ENCODE results near the gene TACC3.
"Not testable (repeated sequence)": the region's sequence is repeated elsewhere in the genome, so short reads cannot be mapped to it uniquely, and the experiment has no call there.

Gene TACC3

DNA sequence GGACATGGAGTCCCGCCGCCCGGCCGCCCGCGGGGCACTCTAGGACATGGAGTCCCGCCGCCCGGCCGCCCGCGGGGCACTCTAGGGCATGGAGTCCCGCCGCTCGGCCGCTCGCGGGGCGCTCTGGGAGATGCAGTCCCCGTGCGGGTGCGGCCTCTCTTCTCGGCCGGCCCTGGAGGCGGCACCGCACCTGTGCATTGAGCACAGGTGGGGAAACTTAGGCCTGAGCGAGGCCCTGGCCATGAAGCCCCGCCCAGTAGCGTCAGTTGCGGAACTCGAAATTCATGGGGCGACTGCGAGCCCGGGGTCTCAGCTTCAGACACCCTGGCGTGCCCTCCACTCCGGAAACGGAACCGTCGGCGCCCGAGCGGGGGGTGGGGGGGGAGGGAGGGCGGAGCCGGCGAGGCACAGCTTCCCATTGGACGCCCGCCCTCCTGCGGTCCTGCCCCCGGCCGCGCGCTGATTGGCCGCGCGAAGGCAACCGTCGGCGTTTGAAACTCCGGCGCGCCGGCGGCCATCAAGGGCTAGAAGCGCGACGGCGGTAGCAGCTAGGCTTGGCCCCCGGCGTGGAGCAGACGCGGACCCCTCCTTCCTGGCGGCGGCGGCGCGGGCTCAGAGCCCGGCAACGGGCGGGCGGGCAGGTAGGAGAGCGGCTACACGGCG is at the start of gene TACC3, which contains the start of gene TMEM129:
Gene TACC3, plus strand, starts transcription at position 519 of the 663 bp plus-strand sequence. CDS start 1,901 bp downstream, outside the sequence.
Gene TMEM129, minus strand, starts transcription at position 321 of the 663 bp plus-strand sequence. CDS start 486 bp downstream, outside the sequence.
- DNase-seq, result peak; percentile 98

- DNase-seq, result no peak
These were observed 47.6 kb upstream of the TACC3 start for GRCh38 chr4:1673671-1674070.

GRCh38 chr4:1674682-1675081 is 46.6 kb upstream of the TACC3 start:
- no peak for DNase-seq

- no peak for DNase-seq
These were observed 46.1 kb upstream of the TACC3 start for GRCh38 chr4:1675136-1675801.

DNA sequence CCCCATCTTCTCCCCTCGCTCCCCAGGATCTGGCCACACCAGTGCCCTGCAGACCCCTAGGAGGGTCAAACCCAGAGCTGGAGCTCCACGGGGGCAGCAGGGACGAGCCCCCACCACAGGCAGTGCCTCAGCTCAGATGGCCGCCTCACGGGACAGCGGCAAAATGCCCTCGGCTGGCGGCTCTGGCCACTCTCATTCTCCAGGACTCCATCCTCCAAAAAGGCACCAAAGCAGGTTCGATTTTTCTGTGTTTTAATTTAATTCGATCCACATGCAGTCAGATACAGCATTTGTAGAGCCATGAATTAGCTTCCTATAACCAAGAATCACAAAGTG is 45.6 kb upstream of the TACC3 start:
- no peak for DNase-seq

- no peak for DNase-seq
These were observed 44.5 kb upstream of the TACC3 start for GRCh38 chr4:1676605-1677525.

DNA sequence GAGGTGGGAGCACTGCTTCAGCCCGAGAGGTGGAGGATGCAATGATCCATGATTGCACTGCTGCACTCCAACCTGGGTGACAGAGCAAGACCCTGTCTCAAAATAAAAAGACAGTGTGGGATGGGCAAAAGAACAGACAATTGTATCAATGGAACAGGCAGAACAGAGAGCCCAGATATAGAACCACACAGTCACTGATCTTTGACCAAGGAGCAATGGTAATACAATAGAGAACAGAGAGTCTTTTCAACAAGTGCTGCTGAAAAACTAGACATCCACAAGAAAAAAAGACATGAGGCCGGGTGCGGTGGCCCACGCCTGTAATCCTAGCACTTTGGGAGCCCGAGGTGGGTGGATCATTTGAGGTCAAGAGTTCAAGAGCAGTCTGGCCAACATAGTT is 43.1 kb upstream of the TACC3 start:
- DNase-seq, result no peak

DNA sequence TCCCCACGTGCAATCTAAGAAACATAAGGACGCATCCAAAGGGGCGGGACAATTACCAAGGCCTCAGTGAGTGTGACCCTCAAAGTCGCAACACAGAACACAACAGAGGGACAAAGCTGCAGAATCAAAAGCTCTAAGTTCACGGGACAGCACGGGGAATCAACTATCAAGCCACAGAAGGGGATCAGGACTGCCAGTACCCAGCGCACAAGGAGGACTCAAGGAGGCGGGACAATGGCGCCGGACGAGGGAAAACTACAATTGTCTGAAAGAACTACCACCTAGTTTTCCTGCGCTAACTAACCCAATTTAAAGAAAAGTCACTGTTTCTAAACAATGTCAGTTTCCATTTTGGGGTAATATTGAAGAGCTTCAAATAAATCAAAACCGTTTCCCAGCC is 38.5 kb upstream of the TACC3 start:
- DNase-seq, result no peak

GRCh38 chr4:1683261-1683735 is 38.0 kb upstream of the TACC3 start:
- peak; percentile 55 for DNase-seq

DNA sequence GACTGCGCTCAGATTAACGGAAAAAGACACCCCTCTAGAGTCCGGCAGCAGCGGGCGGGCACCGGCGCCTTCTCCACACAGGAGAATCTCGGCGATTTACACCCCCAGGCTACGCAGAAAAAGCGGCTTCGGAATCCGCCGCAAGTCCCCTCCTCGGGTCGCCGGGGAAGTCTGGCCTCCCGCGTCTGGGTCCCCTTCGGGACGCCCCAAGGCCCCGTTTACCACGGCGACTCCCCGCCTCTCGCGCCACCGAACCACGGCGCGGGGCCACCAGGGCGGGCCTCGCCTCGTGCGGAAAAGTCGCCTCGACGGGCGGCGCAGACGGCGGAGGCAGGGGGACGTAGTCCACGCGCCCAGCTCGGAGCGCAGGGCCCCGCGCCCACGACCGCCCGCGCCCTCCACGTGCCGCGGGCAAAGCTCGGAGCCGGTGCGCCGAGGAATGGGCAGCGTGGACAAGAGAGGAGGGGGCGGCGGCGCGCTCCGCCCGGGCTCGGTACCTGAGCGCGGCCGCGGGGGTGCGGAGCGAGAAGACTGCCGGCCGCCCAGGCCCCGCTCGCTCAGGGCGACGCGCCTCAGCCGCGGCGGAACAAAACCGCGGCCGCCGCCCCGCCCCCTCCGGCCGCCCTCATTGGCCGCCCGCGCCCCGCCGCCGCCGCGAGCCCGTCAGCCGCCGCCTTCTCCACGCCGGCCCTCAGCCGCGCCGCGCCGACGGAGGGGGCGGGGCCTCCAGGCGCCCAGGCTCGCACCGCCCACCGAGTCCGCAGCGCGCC is 37.4 kb upstream of the TACC3 start, which contains the start of gene FAM53A:
Gene FAM53A, minus strand, starts transcription at position 578 of the 770 bp plus-strand sequence. CDS start 15,572 bp downstream, outside the sequence.
- peak; percentile 93 for DNase-seq

- no peak for DNase-seq
These were observed 36.7 kb upstream of the TACC3 start for GRCh38 chr4:1684506-1685234.

GRCh38 chr4:1685235-1686150 is 35.8 kb upstream of the TACC3 start:
- DNase-seq, result no peak

DNA sequence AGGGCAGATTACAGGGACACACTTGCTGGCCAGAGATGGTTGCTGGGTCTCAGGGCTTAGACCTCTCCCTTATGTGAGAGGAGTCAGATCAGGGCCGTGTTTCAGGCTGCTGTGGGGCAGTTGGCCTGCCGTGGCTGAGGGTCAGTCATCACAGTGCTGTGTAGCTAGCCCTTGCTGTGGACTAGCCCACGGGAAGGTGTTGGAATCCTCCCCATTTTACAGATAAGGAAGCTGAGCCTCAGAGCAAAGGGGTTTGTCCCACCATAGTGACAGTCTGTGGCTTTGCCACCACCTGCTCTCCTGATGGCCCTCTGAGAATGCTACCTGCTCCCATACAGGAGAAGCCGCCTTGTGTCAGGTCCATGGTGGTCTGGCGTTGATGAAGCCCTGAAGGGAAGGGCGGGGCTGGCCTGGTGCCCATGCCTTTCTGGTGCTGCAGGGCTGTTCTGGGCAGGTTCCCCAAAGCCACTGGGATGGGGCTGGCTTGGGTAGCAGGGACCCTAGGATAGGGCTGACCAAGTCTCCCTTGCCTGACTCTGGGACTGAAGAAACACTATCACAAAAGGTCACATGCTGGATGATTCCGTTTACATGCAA is 34.8 kb upstream of the TACC3 start:
- DNase-seq, result no peak

GRCh38 chr4:1690698-1691097 is 30.6 kb upstream of the TACC3 start:
- DNase-seq, result no peak

DNA sequence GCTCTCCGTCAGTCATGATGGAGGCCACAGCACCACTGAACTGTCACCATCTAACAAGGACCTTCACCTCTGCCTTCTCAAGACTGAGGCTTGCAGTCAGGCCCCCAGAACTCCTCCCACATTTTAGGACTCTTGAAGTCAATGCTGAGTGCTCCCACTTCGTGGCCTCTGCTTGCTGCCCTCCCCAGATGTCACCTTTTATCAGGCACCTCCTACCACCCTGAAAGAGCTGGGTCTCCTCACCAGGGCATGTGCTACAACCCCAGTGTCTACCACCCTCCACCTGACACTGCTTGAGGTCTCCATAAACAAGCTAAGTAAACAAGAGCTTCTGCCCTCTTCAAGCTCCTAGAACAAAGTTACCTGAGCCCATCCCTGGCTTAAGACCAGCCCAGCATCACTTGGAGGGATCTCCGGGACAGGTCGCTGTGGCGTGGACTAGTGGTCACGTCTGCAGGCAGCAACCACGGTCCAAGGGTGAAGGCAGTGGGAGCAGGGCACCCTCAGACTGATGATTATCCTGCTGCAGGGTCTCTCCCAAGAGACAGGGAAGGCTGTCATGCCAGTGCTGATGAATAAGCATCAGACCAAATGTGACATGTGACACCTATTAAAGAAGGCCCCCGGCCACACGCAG is 29.5 kb upstream of the TACC3 start:
- no peak for DNase-seq

GRCh38 chr4:1693131-1693896 is 28.0 kb upstream of the TACC3 start:
- peak; percentile 86 for DNase-seq

- no peak for DNase-seq
These were observed 25.4 kb upstream of the TACC3 start for GRCh38 chr4:1695913-1696312.

DNA sequence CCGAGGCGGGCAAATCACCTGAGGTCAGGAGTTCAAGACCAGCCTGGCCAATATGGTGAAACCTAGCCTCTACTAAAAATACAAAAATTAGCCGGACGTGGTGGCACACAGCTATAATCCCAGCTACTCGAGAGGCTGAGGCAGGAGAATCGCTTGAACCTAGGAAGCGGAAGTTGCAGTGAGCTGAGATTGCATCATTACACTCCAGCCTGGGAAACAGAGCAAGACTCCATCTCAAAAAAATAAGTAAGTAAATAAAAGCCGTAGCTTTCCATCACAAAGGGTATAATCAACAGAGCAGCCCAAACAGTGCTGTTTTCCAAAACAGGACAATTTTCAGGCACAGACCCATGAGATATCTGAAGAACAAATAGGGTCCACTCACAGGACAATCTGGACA is 19.6 kb upstream of the TACC3 start:
- DNase-seq, result not testable (repeated sequence)

GRCh38 chr4:1703867-1704266 is 17.5 kb upstream of the TACC3 start:
- DNase-seq, result no peak
